ENCODE data around the gene CMIP. TPM values are rescaled to one million over a fixed set of nuclear protein-coding genes. Genes with fewer than 3 reads are reported as not detected.

CMIP gene
- total RNA-seq, 2 donors from 2014 or later = 30.1 to 95.1 TPM

DNA sequence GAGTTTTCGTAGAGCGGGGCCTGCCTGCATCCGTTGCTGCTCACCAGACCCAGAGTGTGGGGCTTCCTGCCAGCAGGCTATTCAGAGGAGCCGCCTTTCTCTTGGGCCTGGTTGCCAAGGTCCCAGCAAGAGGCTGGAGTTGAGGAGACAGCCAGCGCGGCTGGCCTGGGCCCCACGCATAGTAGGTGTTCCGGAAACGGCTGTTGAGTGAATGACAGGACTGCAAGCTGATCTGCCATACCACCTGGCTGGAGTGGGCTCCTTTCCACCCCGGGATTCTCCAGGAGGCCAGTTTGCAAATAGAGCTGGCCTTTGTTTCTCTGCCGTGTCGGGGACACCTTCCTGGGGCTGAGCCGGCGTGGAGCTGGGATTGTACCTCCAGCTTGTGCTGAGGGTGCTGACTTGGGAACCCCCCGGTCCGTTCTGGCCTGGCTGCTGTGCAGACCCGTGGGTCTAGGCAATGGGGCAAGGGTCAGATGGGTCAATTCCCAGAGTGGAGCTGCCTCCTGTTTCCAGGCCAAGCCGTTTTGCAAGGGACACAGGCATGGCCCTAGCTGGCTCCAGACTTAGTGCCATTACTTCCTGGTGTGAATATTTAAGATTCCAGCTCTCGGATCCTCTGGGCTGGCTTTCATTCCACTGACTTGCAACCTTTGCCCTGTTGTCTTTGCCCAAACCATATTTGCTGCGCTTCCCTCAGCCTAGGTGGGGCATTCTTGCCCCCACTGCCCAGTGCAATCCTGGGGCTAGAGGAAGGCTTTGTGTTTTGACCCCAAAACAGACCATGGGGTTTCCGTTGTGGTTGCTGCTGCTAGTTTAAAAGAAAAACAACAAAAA is 68.8 kb downstream of the CMIP start:
- Histone ChIP-seq H3K4me1 (replicated peaks) (no peaks in the 10 kb centered on the region), H3K27me3 (replicated peaks; ENCODE audit: insufficient read depth) (no peaks in the 10 kb centered on the region), H3K4me3 (no peak overlapping the region), H3K27ac (no peak overlapping the region), H3K9me3 (no peaks in the 10 kb centered on the region), H3K36me3 (no peaks in the 10 kb centered on the region)
- intact Hi-C loops (cut with DNase I) = no loop called here
- no peak for DNase-seq (ENCODE audit: low spot score)
- WGBS = 66% methylated on average over 21 of the region's 21 CpGs
- TF ChIP-seq, protein P1, sequence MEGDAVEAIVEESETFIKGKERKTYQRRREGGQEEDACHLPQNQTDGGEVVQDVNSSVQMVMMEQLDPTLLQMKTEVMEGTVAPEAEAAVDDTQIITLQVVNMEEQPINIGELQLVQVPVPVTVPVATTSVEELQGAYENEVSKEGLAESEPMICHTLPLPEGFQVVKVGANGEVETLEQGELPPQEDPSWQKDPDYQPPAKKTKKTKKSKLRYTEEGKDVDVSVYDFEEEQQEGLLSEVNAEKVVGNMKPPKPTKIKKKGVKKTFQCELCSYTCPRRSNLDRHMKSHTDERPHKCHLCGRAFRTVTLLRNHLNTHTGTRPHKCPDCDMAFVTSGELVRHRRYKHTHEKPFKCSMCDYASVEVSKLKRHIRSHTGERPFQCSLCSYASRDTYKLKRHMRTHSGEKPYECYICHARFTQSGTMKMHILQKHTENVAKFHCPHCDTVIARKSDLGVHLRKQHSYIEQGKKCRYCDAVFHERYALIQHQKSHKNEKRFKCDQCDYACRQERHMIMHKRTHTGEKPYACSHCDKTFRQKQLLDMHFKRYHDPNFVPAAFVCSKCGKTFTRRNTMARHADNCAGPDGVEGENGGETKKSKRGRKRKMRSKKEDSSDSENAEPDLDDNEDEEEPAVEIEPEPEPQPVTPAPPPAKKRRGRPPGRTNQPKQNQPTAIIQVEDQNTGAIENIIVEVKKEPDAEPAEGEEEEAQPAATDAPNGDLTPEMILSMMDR (IDR thresholded peaks at IDR 0.05) = no peak
- TF ChIP-seq POLR2A (IDR thresholded peaks at IDR 0.05) (no peak), POLR2AphosphoS5 (IDR thresholded peaks at IDR 0.05) (no peak)

- Histone ChIP-seq H3K4me1 (replicated peaks) (no peaks in the 10 kb centered on the region), H3K27ac (no peak overlapping the region)
- intact Hi-C loops (cut with DNase I) = no loop called here
Observed at GRCh38 chr16:81514041-81514559, 69.5 kb downstream of the CMIP start.

DNA sequence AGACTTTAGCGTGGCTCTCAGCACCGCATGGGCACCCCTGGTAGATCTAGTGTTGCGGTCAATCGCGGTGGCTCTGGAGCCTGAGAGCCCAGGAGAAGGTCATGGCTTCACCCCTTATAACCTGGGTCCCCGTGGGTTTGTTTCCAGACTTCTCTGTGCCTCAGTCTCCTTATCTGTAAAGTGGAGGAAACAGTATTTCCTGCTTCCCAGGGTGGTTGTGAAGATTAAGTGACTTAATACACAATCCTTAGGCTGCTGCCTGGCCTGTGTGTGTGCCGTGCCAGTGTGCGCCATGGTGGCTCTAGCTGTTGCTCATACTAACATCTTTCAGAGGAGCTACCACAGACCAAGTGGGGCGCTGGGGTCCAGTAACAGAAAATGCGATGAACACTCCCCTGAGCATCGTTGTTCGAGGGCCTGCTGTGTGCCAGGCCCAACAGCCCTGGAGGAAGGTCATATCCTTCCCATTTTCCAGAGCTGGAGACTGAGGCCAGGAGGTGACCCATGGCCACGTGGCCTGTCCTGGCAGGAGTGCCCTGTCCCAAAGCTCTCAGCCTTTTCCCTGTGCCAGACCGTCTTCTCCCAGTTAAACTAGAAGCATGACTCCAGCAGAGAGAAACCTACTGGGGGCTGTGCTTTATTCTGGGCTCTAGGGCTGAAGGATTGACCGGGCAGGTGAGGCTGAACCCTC is 70.1 kb downstream of the CMIP start:
- DNase-seq (ENCODE audit: low spot score) = no peak
- intact Hi-C loops (cut with DNase I) = no loop called here
- Histone ChIP-seq H3K4me3 (no peak overlapping the region), H3K36me3 (no peaks in the 10 kb centered on the region), H3K27ac (no peak overlapping the region), H3K4me1 (replicated peaks) (no peaks in the 10 kb centered on the region), H3K9me3 (no peaks in the 10 kb centered on the region), H3K27me3 (replicated peaks; ENCODE audit: insufficient read depth) (no peaks in the 10 kb centered on the region)
- WGBS = 96% methylated on average over 15 of the region's 15 CpGs
- TF ChIP-seq, protein P1 (IDR thresholded peaks at IDR 0.05) = no peak
- TF ChIP-seq POLR2AphosphoS5 (IDR thresholded peaks at IDR 0.05) (no peak), POLR2A (IDR thresholded peaks at IDR 0.05) (no peak)

More at GRCh38 chr16:81514041-81514559, 69.5 kb downstream of the CMIP start:
- TF ChIP-seq POLR2A (IDR thresholded peaks at IDR 0.05) (no peak), POLR2AphosphoS5 (IDR thresholded peaks at IDR 0.05) (no peak)
- TF ChIP-seq, protein P1 (IDR thresholded peaks at IDR 0.05) = no peak
- DNase-seq (ENCODE audit: low spot score) = no peak
- H3K27me3 ChIP-seq (replicated peaks; ENCODE audit: insufficient read depth) = no peaks in the 10 kb centered on the region
- no peaks in the 10 kb centered on the region for H3K36me3 ChIP-seq
- no peaks in the 10 kb centered on the region for H3K9me3 ChIP-seq
- H3K4me3 ChIP-seq = no peak overlapping the region
- WGBS = 88% methylated on average over 7 of the region's 7 CpGs

- Histone ChIP-seq H3K27ac (no peak overlapping the region), H3K9me3 (no peaks in the 10 kb centered on the region), H3K36me3 (no peaks in the 10 kb centered on the region), H3K4me3 (no peak overlapping the region), H3K27me3 (replicated peaks; ENCODE audit: insufficient read depth) (no peaks in the 10 kb centered on the region), H3K4me1 (replicated peaks) (no peaks in the 10 kb centered on the region)
- intact Hi-C loops (cut with DNase I) = no loop called here
- 60% methylated on average over 11 of the region's 11 CpGs for WGBS
- TF ChIP-seq, protein P1 (IDR thresholded peaks at IDR 0.05) = no peak
- TF ChIP-seq POLR2AphosphoS5 (IDR thresholded peaks at IDR 0.05) (no peak), POLR2A (IDR thresholded peaks at IDR 0.05) (no peak)
- no peak for DNase-seq (ENCODE audit: low spot score)
Observed at GRCh38 chr16:81515281-81515680, 70.7 kb downstream of the CMIP start.

Measured in prostate gland (tissue), 2 donors.